Vagina (tissue), 2 donors: ENCODE data around the gene SLFN11. TPM values are rescaled to one million over a fixed set of nuclear protein-coding genes. Genes with fewer than 3 reads are reported as not detected.

ENCODE experiments used
- DNase-seq, 2 donors: peaks; one replicate each; pipeline ENCODE4 v3.0.0-alpha.2; 2017; ENCODE audit errors: extremely low spot score in 2 of 2
- H3K27ac ChIP-seq: fragments of 200-600 bp; sonication (generic); one replicate; pipeline ENCODE4 v1.5.1; 2019
- H3K27me3 ChIP-seq: fragments of 200-600 bp; sonication (generic); one replicate; pipeline ENCODE4 v1.5.1; 2019
- H3K36me3 ChIP-seq, 2 donors: fragments of 200-600 bp; sonication (generic); one replicate each; pipeline ENCODE4 v1.5.1; 2017 to 2019
- H3K4me1 ChIP-seq: fragments of 200-600 bp; sonication (generic); one replicate; pipeline ENCODE4 v1.5.1; 2019
- H3K4me3 ChIP-seq, 2 donors: fragments of 200-600 bp; sonication (generic); 1 replicate in 1 of 2; 2 replicates in 1 of 2; pipeline ENCODE4 v1.5.1; 2016 to 2019
- H3K9me3 ChIP-seq: fragments of 200-600 bp; sonication (generic); one replicate; pipeline ENCODE4 v1.5.1; 2019
- CTCF ChIP-seq, 3 experiments: fragments of 450-650 bp in 2 of 3; fragments of 200-600 bp in 1 of 3; sonication (generic) in 1 of 3; IDR thresholded peaks; one replicate each; pipeline ENCODE4 v1.5.1; 2017 to 2019; ENCODE audit warnings: antibody characterized with exemption in 3 of 3, mild to moderate bottlenecking in 2 of 3, moderate library complexity in 2 of 3
- POLR2A ChIP-seq, 2 donors: fragments of 450-650 bp; IDR thresholded peaks; one replicate each; pipeline ENCODE4 v1.6.1; 2017; ENCODE audit warnings: antibody characterized with exemption in 2 of 2, mild to moderate bottlenecking in 2 of 2, moderate library complexity in 2 of 2
- POLR2AphosphoS5 ChIP-seq, 2 donors: sonication (generic); formaldehyde crosslinking; IDR thresholded peaks; one replicate each; pipeline ENCODE4 v1.9.0; 2017; ENCODE audit warnings: antibody characterized with exemption in 2 of 2, mild to moderate bottlenecking in 2 of 2, low read depth in 1 of 2; ENCODE audit not compliant: insufficient read depth in 1 of 2
- intact Hi-C: fragments of 100-400 bp; cut with DNase I; formaldehyde crosslinking; loops from one replicate; pipeline ENCODE4 v1.15.1; 2023
- total RNA-seq: library from RNA; depleted of rRNA; stranded (reverse); fragments of >200 nt; gene quantifications from one replicate; pipeline ENCODE4 v1.2.3, GENCODE V29; 2016

Gene SLFN11
- total RNA-seq, 1 donor from 2014 or later, result 21.1 TPM

DNA sequence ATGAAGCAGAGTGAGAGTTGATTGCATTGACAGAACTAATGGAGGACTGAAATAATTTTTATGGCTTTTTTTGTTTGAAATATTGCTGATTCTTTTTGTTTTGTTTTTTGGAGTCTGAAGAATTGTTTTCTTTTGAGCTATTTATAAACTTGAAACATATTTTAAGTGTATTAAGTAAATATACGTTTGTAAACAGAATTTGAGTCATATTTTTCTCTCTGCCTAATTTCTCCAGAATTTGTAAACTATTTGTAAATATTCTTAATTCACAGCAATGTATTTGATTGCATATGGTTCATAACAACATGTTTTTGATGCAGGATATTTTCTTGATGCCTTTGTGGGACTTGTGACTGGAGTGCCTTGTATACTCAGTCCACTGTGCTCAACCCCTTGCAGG is 50.7 kb downstream of the SLFN11 start:
- intact Hi-C loops, result loop anchor here (5.0 kb wide), 1 partner anchor 220 kb away; no protein-coding TSS in a partner anchor
- H3K36me3 ChIP-seq, result no peaks in the 10 kb centered on the region
- no peak for TF ChIP-seq POLR2A (IDR thresholded peaks at IDR 0.05)
- no peak for TF ChIP-seq CTCF (IDR thresholded peaks at IDR 0.05)
- no peak for TF ChIP-seq POLR2AphosphoS5 (IDR thresholded peaks at IDR 0.05; ENCODE audit: insufficient read depth in 1 of 2, low read depth in 1 of 2)
- no peak for DNase-seq
- H3K27me3 ChIP-seq, result no peaks in the 10 kb centered on the region
- no peaks in the 10 kb centered on the region for H3K4me1 ChIP-seq
- H3K27ac ChIP-seq, result no peak overlapping the region
- no peak overlapping the region for H3K4me3 ChIP-seq
- H3K9me3 ChIP-seq, result no peaks in the 10 kb centered on the region

DNA sequence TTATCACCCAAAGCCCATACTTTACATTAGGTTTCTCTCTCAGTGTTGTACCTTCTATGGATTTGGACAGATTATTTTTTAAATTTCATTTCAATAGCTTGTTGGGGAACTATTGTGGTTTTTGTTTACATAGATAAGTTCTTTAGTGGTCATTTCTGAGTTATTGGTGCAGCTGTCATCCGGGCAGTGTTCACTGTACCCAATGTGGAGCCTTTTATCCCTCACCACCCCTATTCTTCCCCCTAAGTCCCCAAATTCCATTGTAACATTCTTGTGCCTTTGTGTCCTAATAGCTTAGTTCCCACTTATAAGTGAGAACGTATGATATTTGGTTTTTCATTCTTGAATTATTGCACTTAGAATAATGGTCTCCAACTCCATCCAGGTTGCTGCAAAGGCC is 57.5 kb downstream of the SLFN11 start:
- Histone ChIP-seq H3K9me3 (no peaks in the 10 kb centered on the region), H3K36me3 (no peaks in the 10 kb centered on the region), H3K27ac (no peak overlapping the region), H3K4me3 (no peak overlapping the region), H3K4me1 (peaks cover 31% of the 10 kb centered on the region), H3K27me3 (no peaks in the 10 kb centered on the region)
- no peak for TF ChIP-seq CTCF (IDR thresholded peaks at IDR 0.05)
- TF ChIP-seq POLR2AphosphoS5 (IDR thresholded peaks at IDR 0.05; ENCODE audit: insufficient read depth in 1 of 2, low read depth in 1 of 2), result no peak
- TF ChIP-seq POLR2A (IDR thresholded peaks at IDR 0.05), result no peak
- intact Hi-C loops, result no loop called here
- no peak for DNase-seq

DNA sequence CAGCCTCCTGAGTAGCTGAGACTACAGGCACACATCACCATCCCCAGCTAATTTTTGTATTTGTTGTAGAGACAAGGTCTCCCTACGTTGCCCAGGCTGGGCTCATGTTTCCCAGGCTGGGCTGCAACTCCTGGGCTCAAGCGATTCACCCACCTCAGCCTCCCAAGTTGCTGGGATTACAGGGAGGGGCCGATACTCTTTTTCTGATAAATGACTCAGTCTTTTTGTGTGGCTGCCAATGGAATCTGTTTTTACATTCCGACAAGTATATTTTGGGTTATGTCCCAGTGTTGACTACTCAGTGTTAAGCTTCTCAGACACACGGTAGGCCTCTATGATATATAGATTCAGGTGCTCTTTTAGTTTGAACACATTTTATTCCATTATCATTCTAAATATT is 58.1 kb downstream of the SLFN11 start:
- Histone ChIP-seq H3K9me3 (no peaks in the 10 kb centered on the region), H3K4me1 (peaks cover 31% of the 10 kb centered on the region), H3K27me3 (no peaks in the 10 kb centered on the region), H3K27ac (peak overlapping the region; percentile 63), H3K36me3 (no peaks in the 10 kb centered on the region), H3K4me3 (no peak overlapping the region)
- intact Hi-C loops, result no loop called here
- peak in 1 of 2 donors; percentile 50 for TF ChIP-seq POLR2AphosphoS5 (IDR thresholded peaks at IDR 0.05; ENCODE audit: insufficient read depth in 1 of 2, low read depth in 1 of 2)
- no peak for TF ChIP-seq POLR2A (IDR thresholded peaks at IDR 0.05)
- no peak for TF ChIP-seq CTCF (IDR thresholded peaks at IDR 0.05)
- DNase-seq, result no peak

DNA sequence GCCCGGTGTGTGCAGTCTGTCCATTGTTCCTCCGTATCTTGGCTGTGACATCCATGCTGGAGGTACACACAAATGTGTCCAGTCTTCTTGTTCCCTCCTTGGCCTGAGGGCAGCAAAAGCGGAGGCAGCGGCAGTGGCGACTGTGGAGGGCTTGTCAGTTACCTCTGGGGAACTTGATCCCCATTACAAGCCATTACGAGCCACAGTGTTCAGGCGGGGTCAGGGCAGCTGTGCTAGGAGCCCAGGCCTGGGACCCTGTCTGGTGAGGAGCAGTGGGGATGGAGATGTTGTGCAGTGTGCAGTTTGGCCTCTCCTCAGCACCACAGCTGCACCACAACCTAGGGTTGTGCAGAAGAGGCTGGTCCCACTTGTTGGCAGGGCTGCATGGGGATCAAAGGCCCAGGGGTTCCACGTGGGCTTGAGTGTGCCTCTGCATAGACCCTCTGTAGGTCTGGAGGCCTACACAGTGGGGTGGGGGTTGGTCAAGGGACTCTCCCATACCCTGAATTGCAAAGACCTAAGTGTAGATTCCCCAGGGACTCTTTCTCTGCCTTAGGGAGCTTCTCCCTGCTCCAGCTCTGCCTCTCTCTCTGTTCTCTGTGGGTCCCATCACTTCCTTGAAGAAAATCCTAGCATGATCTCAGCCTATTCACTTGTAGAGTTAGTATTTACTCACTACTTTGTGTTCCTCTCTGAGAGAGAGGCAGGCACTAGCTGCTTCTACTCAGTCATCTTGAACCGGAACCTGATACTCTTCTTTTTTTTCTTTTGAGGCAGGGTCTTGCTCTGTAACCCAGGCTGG is 58.8 kb downstream of the SLFN11 start:
- H3K27me3 ChIP-seq, result no peaks in the 10 kb centered on the region
- intact Hi-C loops, result loop anchor here (5.0 kb wide), 1 partner anchor 223 kb away; the partner anchor contains the start of gene SLFN12L
- H3K27ac ChIP-seq, result peak overlapping the region; percentile 63
- H3K9me3 ChIP-seq, result no peaks in the 10 kb centered on the region
- no peaks in the 10 kb centered on the region for H3K36me3 ChIP-seq
- TF ChIP-seq POLR2AphosphoS5 (IDR thresholded peaks at IDR 0.05; ENCODE audit: insufficient read depth in 1 of 2, low read depth in 1 of 2), result no peak
- peak overlapping the region in 1 of 2 donors; percentile 24 for H3K4me3 ChIP-seq
- DNase-seq, result no peak
- H3K4me1 ChIP-seq, result peaks cover 31% of the 10 kb centered on the region

GRCh38 chr17:35313875-35314409 is 59.5 kb downstream of the SLFN11 start:
- no peak for TF ChIP-seq POLR2A (IDR thresholded peaks at IDR 0.05)
- TF ChIP-seq CTCF (IDR thresholded peaks at IDR 0.05), result no peak
- no peak for TF ChIP-seq POLR2AphosphoS5 (IDR thresholded peaks at IDR 0.05; ENCODE audit: insufficient read depth in 1 of 2, low read depth in 1 of 2)
- no peak for DNase-seq
- Histone ChIP-seq H3K27ac (peak overlapping the region; percentile 68), H3K4me3 (peak overlapping the region; percentile 24 to 33), H3K4me1 (peaks cover 31% of the 10 kb centered on the region), H3K9me3 (no peaks in the 10 kb centered on the region), H3K27me3 (no peaks in the 10 kb centered on the region), H3K36me3 (no peaks in the 10 kb centered on the region)
- intact Hi-C loops, result loop anchor here (5.0 kb wide), 1 partner anchor 223 kb away; the partner anchor contains the start of gene SLFN12L
